HPDE6-E6E7 (cell line): ENCODE data around the gene RPP14.

Experiments used
- DNase-seq: peaks from one replicate; pipeline ENCODE4 v3.0.0; 2011; ENCODE audit warnings: missing footprints; ENCODE audit errors: extremely low spot score

The RPP14 gene

DNA sequence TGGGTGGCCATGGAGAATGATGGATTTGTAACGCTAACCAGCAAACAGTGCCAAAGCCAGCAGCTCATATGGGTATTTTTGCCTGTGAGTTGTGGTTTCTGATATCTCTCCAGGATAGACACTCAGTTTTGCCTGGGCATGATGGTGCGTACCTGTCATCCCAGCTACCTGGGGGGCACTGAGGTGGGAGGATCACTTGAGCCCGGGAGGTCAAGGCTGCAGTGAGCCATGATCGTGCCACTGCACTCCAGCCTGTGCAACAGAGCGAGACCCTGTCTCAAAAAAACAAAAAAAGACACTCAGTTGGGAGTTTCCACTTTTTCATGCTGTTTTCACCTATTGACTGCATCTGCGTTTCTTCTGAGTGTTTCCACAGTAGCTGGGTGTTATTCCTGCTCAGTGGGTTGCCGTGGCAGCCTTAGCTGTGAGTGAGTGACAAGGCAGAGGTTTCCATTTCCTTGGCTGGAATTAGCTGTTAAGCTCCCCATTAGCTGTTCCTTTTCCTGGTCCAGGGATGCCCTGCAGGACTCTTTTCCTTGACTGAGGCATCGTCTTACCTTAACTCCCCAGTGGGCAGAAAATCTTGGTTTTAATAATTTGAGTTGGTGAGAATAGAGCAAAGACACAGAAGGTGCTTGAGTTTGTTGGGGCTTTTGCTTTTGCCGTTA, 14.2 kb upstream of the RPP14 start:
- DNase-seq: no peak

DNA sequence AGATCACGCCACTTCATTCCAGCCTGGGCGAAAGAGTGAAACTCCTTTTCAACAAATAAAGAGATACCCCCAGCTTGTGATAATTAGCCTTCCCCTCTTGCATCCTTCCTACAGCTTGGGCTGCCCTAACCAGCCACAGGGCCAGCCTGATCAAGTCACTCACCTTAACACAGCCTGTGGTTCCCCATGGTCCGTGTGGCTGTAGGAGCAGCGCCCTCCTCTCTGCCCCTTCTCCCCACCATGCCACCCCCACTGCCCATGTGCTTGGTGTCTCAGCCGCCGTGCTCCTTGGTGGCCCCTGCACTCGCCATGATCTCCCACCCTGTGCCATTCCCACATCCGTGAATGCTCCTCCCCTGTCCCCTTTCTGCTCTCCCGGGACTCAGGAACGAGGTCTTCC, 13.2 kb upstream of the RPP14 start:
- no peak for DNase-seq

DNA sequence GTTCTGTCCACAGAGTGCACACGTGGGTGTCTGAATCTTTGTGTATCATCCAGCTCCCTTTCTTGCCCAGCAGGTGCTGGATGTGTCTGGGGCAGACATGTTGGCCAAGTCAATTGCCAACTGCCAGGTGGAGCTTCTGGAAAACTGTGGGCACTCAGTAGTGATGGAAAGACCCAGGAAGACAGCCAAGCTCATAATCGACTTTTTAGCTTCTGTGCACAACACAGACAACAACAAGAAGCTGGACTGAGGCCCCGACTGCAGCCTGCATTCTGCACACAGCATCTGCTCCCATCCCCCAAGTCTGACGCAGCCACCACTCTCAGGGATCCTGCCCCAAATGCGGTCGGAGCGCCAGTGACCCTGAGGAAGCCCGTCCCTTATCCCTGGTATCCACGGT, 12.5 kb upstream of the RPP14 start:
- DNase-seq: no peak

DNA sequence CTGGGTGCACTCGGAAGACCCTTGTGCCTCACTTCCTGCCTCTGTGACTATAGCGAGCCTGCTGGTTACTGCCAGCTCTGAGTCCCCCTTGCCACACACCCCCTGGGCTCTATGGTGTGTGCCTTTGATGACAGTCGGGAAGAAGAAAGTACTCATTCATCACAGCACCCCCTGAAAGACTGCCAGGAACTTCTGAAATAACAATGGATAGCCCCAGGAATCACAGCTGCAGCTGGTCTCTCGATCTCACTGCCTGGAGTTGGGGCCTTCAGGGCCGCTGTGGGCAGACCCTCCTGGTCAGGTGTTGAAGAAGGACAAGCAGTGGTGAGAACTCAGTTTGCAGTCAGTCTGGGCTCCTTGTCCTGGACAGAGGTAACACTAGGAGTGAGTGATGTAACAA, 9.8 kb upstream of the RPP14 start:
- DNase-seq: no peak

DNA sequence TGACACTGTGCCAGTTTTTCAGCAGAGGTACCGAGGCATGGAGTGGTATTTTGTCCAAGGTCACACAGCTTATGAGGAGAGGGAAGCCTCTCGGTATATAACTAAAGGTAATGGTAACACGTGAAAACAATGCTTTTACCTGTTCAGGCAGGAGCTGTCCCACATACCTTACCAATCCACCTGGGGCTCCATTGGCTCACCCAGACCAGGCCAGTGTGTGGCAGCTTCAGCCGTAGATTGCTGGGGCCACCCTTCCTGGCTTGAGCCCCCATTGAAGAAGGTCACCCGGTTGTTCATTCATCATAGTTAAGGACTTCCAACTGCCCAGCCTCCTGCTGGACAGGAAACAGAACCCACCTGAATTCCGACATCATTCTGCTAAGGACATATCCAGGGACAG, 9.2 kb upstream of the RPP14 start:
- DNase-seq: no peak

DNA sequence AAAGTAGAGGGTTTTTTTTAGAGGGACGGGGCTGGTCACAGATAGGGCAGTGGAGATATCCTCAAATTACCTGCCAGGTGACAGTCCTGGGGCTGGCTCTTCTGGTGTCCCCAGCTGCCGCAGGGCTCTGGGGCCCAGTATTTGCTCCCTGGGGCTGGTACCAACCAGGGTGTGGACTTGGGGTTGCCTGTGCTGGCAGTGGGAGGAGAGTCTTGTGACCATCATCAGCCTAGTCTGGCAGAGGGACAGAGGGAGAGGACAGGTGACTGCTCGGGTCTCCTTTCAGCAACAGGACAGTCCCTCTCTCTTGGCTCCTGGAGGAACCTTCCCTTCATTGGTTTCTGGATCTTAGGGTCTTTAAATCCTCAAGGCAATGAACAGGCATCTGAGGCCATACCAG, 7.9 kb upstream of the RPP14 start:
- no peak for DNase-seq

DNA sequence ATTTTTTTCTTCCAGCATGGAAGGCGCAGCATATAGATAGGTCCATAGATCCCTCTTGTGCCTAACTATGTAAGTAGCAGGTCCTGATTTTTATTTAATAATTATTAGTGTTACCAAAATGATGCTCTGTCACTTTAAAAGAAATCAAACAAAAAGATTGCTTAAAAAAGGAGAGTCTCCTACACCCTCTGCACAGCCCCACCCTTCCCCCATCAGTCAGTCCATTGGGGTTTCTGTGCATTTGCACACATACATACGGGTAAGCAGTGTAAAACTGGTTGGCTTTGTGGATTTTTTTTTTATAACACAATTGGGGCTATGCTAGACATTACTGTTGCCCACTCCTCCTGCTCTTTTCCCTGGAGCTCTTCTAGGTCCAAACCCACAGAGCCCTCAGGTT, 7.0 kb upstream of the RPP14 start:
- no peak for DNase-seq

DNA sequence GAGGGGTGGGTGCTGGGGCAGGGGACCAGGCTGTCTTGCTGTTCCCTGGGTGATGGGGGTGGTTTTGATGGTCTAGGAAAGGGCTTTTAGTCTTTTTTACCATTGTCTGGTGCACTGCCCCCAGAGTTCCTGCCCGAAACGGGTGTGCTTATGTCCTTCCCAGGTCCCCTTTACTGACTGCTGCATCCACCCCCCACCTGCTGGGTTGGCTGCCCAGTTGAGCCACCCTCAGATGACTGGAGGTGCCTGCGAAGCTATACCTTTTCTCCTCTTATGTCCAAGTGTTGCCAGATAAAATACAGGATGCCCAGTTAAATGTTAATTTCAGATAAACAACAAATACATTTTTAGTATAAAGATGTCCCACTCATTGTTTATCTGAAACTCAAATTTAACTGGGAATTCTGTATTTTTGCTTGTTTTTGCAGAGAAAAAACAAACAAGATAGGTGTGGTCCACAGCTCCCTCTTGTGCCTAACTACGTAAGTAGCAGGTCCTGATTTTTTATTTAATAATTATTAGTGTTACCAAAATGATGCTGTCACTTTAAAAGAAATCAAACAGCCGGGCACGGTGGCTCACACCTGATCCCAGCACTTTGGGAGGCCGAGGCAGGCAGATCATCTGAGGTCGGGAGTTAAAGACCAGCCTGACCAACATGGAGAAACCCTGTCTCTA, 6.1 kb upstream of the RPP14 start:
- DNase-seq: no peak

DNA sequence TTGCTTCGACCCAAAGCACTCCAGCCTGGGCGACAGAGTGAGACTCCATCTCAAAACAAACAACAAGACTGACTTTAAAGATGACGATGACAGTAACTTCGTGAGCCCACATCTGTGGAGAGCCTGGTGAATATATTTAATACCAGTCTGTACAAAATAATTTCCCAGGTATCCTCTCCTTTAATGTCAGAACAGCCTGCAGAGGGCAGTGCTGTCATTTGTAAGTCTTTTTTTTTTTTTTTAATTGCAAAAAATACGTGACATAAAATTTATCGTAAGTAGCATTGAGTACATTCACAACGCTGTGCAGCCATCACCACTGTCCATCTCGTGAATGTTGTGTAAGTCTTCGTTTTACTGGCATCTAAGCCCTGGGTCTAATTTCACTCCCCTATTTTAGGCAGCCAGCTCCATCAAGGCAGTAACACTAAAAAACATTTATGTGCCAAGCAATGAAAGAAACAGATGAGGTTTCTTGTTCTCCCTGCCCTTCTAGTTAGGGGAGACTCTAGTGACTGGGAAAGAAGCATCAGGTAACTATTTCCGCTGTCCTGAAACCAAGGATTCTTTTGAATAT, 1.7 kb downstream of the RPP14 start:
- no peak for DNase-seq

DNA sequence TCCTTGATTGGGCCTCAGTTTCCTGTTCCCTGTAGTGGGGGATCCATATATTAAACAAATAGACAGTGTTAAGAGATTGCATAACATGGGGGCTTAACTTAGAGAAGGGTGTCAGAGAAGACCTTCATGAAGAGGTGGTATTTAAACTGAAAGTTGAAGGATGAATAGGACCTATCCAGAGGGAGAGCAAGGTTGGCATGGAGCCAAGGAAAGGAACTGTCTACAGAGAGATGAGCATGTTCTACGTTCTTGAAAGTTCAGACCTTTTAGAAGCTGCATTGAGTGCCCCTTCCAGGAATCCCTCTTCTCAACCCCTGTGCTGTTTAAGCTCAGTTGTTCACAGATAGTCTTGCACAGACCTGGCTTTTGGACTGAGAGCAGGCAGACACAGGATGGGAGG, 2.7 kb downstream of the RPP14 start:
- DNase-seq: no peak

DNA sequence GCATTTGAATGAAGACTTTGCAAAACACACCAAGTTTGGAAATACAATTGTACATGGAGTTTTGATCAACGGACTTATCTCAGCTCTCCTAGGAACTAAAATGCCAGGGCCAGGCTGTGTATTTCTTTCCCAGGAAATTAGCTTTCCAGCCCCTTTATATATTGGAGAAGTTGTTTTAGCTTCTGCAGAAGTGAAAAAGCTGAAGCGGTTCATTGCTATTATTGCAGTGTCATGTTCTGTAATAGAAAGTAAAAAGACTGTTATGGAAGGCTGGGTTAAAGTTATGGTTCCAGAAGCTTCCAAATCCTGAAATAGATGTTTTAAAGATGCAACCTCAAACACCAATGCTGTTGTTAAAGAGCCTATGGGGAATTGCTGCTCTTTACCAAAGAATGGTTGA, 11.8 kb downstream of the RPP14 start:
- DNase-seq: no peak

DNA sequence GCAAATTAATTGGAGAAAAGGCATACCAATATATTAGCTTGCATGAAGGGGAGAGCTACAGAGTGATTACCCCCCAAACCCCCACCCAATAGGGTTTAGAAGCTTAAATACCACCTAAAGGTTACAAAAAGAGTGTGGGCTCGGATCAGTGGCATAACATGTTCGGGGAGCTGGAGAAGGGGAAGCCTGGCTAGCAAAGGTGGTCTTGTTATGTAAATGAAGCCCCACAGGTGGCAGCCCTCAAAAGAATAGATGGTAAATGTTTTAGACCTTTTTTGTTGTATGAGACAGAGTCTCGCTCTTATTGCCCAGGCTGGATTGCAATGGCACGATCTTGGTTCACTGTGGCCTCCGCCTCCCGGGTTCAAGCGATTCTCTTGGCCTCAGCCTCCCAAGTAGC, 15.7 kb downstream of the RPP14 start:
- no peak for DNase-seq

DNA sequence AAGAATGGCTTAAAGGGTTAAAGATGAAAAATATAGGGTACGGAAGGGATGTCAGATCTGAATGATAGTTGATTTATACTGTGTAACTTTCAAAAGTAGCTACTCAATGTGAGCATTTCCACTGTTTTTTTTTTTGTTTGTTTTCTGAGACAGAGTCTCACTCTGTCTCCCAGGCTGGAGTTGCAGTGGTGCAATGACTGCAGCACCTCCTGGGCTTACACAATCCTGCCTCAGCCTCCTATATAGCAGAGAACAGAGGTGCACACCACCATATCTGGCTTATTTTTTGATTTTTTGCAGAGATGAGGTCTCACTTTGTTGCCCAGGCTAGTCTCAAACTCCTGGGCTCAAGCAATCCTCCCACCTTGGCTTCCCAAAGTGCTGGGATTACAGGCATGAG, 16.7 kb downstream of the RPP14 start:
- DNase-seq: no peak

DNA sequence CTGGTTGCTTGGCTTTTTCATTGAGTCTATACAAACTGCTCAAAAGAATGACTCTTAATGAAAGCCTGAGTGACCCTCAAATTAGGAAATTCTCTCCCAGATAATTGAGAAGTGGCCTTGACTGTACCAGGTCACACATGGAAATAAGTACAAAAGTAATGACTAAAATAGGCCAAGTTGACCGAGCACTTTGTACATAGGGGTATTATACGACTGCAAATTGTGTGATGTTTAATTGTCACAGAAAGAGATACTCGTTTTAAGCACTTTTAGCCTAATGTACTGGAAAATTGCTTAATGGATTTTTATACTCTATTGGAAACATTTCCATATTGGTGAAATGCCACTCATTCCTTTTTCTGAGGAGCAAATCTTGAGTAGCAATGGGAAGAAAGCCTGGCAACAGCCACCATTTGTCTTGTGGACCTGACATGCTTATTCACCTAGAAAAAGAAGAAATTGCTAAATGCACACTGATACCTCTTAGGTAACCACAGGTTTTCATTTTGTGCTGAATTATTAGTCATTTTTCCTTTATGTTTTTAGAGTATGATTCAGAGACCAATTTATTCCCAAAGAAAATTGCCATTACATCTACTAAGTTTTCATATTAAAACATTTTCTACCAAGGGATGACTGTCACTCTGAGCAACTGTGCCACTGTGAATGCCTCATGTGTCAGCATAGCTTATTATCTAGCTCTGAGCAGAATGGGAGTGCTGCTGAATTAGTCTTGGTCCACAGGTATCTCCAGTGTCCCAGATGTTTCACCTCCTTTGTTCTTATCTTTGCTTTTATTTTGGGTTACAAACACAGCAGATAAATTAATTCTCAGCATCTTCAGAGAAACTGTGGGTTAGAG, 17.7 kb downstream of the RPP14 start:
- DNase-seq: no peak

DNA sequence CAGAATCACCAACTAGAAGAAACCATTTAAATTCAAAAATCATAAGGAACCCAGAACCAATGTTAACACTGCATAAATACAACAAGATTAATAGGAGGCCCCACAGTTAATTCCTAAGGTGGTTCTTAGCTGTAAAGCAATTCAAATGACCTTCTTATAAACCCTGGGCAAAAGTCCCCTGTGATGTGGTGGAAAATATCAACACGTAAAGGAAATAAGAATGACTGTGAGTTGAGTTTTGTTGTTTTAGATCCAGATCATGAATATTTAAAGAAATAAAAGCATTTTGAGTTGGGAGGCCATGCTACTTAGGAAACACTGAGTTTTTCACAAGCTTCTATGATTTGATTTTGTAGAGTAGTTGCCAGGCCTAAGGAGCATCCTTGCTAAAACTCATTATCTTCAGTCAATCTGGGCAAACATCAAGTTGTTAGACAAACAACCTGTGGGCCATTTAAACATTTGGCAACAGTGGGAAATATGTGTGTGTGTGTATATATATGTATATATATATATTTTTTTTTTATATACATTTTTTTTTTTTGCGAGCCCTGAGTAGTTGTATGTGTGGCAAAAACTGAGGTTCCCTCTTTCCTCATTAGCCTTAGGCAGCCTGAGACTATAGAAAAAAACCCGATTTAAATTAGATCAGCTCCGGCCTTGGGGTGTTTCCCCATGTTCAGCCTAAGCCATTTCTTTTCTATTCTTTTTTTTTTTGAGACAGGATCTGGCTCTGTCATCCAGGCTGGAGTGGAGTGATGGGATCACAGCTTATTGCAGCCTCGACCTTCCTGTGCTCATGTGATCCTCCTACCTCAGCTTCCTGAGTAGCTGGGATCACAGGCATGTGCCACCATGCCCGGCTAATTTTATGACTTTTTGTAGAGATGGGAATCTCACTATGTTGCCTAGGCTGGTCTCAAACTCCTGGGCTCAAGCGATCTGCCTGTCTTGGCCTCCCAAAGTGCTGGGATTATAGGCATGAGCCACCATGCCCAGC, 18.6 kb downstream of the RPP14 start:
- no peak for DNase-seq

DNA sequence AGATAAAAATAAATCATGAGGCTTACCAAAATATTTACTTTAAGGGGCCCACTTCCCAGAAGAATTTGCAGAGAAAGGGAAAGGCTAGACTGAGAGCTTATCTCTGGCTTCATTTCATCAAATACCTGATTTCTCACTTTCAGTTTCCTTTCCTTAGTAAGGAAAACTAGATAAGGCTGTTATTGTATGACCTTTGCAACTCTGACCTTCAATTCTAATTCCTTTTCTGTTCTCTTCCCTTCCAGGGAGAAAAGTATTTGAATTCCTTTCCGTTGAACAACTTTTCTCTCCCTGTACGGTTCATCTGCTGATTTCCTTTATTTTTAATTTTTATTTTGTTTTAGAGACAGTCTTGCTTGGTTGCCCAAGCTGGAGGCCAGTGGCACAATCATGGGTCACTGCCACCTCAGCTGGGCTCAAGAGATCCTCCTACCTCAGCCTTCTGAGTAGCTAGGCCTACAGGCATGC, 19.5 kb downstream of the RPP14 start:
- no peak for DNase-seq

DNA sequence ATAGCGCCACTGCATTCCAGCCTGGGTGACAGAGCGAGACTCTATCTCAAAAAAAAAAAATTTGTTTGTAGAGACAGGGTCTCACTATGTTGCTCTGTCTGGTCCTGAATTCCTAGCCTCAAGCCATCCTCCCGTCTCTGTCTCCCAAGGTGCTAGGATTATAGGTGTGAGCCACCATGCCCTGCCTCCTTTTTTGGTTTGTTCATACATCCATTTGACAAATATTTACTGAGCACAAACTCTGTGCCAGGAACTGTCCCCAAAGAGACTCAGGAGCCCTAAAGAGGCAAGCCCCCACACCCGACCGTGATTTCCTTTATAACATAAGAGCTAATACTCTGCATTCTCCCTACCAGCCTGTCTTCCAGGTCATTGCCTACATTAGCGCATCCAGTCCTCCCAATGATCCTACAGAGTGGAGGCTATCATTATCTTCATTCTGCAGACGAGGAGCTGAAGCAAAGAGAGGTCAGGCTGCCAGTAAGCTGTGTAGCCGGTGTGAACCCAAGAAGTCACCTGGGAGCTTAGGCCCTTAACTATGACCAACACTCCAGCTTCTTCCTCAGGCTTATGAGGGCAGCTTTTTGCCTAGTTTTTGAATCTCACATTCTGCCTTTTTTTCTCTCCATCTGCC, 20.3 kb downstream of the RPP14 start:
- DNase-seq: no peak

DNA sequence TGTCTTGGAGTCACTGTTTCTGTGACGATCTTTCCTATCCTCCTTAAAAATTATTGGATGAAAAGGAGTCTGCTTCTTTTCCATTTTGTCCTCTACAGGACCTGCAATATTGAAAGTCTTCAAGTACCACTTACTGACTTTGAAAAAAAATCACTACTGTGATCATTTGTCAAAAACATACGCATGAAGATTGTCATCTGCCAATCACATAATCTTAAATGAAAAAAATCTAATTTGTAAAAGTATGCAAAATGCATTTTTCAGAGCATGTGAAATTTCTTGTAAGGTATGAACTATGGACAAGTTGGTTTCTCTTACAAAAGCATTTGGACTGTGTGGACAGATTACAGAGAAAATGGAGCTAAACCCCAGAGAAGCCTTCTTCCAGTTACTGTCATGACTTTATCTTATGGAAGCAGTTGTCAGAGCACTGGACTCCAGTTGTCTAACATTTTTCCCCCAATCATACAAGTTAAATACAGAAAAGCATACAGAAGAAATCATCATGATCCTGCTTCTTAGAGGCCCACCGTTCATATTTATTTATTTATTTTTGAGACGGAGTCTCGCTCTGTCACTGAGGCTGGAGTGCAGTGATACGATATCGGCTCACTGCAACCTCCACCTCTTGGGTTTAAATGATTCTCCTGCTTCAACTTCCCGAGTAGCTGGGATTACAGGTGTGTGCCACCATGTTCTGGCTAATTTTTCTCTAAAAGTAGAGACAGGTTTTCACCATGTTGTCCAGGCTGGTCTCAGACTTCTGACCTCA, 23.3 kb downstream of the RPP14 start:
- no peak for DNase-seq

DNA sequence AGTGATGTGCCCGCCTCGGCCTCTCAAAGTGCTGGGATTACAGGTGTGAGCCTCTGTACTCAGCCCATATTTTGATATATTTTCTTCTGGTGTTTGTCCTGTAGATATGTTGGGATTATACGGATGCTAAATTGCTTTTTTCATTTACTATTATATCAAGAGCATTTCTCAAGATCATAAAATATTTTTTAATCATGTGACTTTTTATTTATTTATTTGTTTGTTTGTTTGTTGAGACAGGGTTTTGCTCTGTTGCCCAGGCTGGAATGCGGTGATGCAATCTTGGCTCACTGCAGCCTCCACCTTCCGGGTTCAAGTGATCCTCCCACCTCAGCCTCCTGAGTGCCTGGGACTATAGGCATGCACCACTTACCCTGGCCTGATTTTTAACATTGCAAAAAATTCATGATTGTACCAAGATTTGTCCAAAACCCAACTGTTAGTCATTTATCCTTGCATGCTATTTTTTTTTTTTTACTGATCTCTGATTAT, 23.9 kb downstream of the RPP14 start:
- no peak for DNase-seq
